Astrocyte (in vitro differentiated cells and primary cell): ENCODE measurements around the gene KLF18. TPM values are rescaled to one million over a fixed set of nuclear protein-coding genes. Genes with fewer than 3 reads are reported as not detected.

ENCODE experiments used
- DNase-seq: peaks from one replicate; pipeline ENCODE4 v3.0.0-alpha.2; 2010; ENCODE audit warnings: low read depth
- FAIRE-seq: peaks from 2 replicates; lab custom pipeline; 2011; peaks lifted over from hg19 to GRCh38; lab: Jason Lieb, UNC
- H2AFZ ChIP-seq: 2 replicates; pipeline ENCODE4 v1.6.0; 2012; ENCODE audit warnings: low read depth, low read length, inconsistent platforms
- H3K27ac ChIP-seq: 2 replicates; pipeline ENCODE4 v1.5.1; 2011; ENCODE audit warnings: low read depth, low read length, inconsistent platforms
- H3K27me3 ChIP-seq: 2 replicates; pipeline ENCODE4 v1.6.0; 2011; ENCODE audit warnings: low read length, inconsistent platforms; ENCODE audit not compliant: insufficient read depth
- H3K36me3 ChIP-seq: 2 replicates; pipeline ENCODE4 v1.5.1; 2011; ENCODE audit warnings: low read length, inconsistent platforms; ENCODE audit not compliant: insufficient read depth
- H3K4me1 ChIP-seq: 2 replicates; pipeline ENCODE4 v1.5.1; 2011; ENCODE audit warnings: low read length, inconsistent platforms; ENCODE audit not compliant: insufficient read depth
- H3K4me2 ChIP-seq: 2 replicates; pipeline ENCODE4 v1.6.0; 2012; ENCODE audit warnings: low read length, inconsistent platforms
- H3K4me3 ChIP-seq: 2 replicates; pipeline ENCODE4 v1.5.1; 2011; ENCODE audit warnings: low read depth, mild to moderate bottlenecking, low read length, inconsistent platforms; ENCODE audit not compliant: insufficient read depth
- H3K79me2 ChIP-seq: 2 replicates; pipeline ENCODE4 v1.6.0; 2012; ENCODE audit warnings: mild to moderate bottlenecking, low read length, inconsistent platforms; ENCODE audit not compliant: insufficient read depth
- H3K9ac ChIP-seq: 2 replicates; pipeline ENCODE4 v1.6.0; 2012; ENCODE audit warnings: mild to moderate bottlenecking, low read length, inconsistent platforms
- H3K9me3 ChIP-seq: 2 replicates; pipeline ENCODE4 v1.5.1; 2012; ENCODE audit warnings: low read depth, mild to moderate bottlenecking, low read length, inconsistent platforms; ENCODE audit not compliant: insufficient read depth
- H4K20me1 ChIP-seq: 2 replicates; pipeline ENCODE4 v1.6.0; 2012; ENCODE audit warnings: low read length, inconsistent platforms; ENCODE audit not compliant: insufficient read depth
- H3K27ac Mint-ChIP-seq: one replicate; pipeline ENCODE4 v1.8.0; 2021; ENCODE audit warnings: mild to moderate bottlenecking, mixed read lengths; ENCODE audit not compliant: unreplicated experiment
- H3K27me3 Mint-ChIP-seq: one replicate; pipeline ENCODE4 v1.8.0; 2021; ENCODE audit warnings: low read depth, mixed read lengths; ENCODE audit not compliant: unreplicated experiment
- H3K36me3 Mint-ChIP-seq: one replicate; pipeline ENCODE4 v1.8.0; 2021; ENCODE audit warnings: low read depth, mixed read lengths; ENCODE audit not compliant: unreplicated experiment
- H3K4me1 Mint-ChIP-seq: one replicate; pipeline ENCODE4 v1.8.0; 2021; ENCODE audit warnings: low read depth, mixed read lengths; ENCODE audit not compliant: unreplicated experiment
- H3K4me3 Mint-ChIP-seq: one replicate; pipeline ENCODE4 v1.8.0; 2021; ENCODE audit warnings: mild to moderate bottlenecking, moderate library complexity, mixed read lengths; ENCODE audit not compliant: unreplicated experiment
- H3K9me3 Mint-ChIP-seq: one replicate; pipeline ENCODE4 v1.8.0; 2021; ENCODE audit warnings: mild to moderate bottlenecking, mixed read lengths; ENCODE audit not compliant: unreplicated experiment
- CTCF ChIP-seq: IDR thresholded peaks from 2 replicates; pipeline ENCODE4 v1.5.1; 2011; ENCODE audit warnings: low read depth, mild to moderate bottlenecking, inconsistent platforms, low read length, moderate library complexity; ENCODE audit not compliant: insufficient read depth
- EZH2 ChIP-seq: IDR thresholded peaks from 2 replicates; pipeline ENCODE4 v1.6.1; 2012; ENCODE audit warnings: mild to moderate bottlenecking, low read length, inconsistent platforms; ENCODE audit not compliant: insufficient read depth
- total RNA-seq: library from RNA; stranded (reverse); gene quantifications from 2 replicates; pipeline ENCODE4 v1.2.1, GENCODE V29; 2021

KLF18 gene
- total RNA-seq, 1 donor from 2014 or later, result not detected

GRCh38 chr1:44113095-44113609 lies 28.3 kb downstream of the KLF18 start:
- Mint-ChIP-seq H3K4me3 (no peak overlapping the region), H3K36me3 (no peaks in the 10 kb centered on the region), H3K27ac (no peak overlapping the region), H3K27me3 (peaks cover 4% of the 10 kb centered on the region), H3K4me1 (peaks cover 10% of the 10 kb centered on the region), H3K9me3 (peaks cover 3% of the 10 kb centered on the region)
- Histone ChIP-seq H3K36me3 (no peaks in the 10 kb centered on the region), H3K79me2 (no peaks in the 10 kb centered on the region), H3K4me2 (no peak overlapping the region), H2AFZ (no peak overlapping the region), H3K9me3 (no peaks in the 10 kb centered on the region), H3K27me3 (peaks cover 3% of the 10 kb centered on the region), H3K9ac (no peak overlapping the region), H4K20me1 (no peaks in the 10 kb centered on the region), H3K4me3 (no peak overlapping the region), H3K27ac (no peak overlapping the region), H3K4me1 (peaks cover under 1% of the 10 kb centered on the region)
- DNase-seq, result no peak
- no peak for FAIRE-seq
- TF ChIP-seq CTCF, result no peak
- no peak for TF ChIP-seq EZH2

- peak; percentile 9 for DNase-seq
- Histone ChIP-seq H4K20me1 (no peaks in the 10 kb centered on the region), H3K27me3 (peaks cover 3% of the 10 kb centered on the region), H3K79me2 (no peaks in the 10 kb centered on the region), H3K27ac (no peak overlapping the region), H3K4me1 (peaks cover 3% of the 10 kb centered on the region), H3K9me3 (no peaks in the 10 kb centered on the region), H3K4me3 (no peak overlapping the region), H3K4me2 (no peak overlapping the region), H3K9ac (no peak overlapping the region), H3K36me3 (no peaks in the 10 kb centered on the region), H2AFZ (no peak overlapping the region)
- Mint-ChIP-seq H3K9me3 (peaks cover 3% of the 10 kb centered on the region), H3K27ac (no peak overlapping the region), H3K27me3 (peaks cover 4% of the 10 kb centered on the region), H3K36me3 (no peaks in the 10 kb centered on the region), H3K4me3 (no peak overlapping the region), H3K4me1 (peaks cover 14% of the 10 kb centered on the region)
- FAIRE-seq, result no peak
- TF ChIP-seq CTCF (no peak), EZH2 (no peak)
Measured at GRCh38 chr1:44112486-44112885, 28.9 kb downstream of the KLF18 start.

- H3K9me3 ChIP-seq, result no peaks in the 10 kb centered on the region
- H3K4me1 ChIP-seq, result peaks cover 3% of the 10 kb centered on the region
- Mint-ChIP-seq H3K27me3 (peaks cover 4% of the 10 kb centered on the region), H3K4me3 (no peak overlapping the region), H3K9me3 (peaks cover 3% of the 10 kb centered on the region), H3K27ac (no peak overlapping the region), H3K36me3 (no peaks in the 10 kb centered on the region), H3K4me1 (peaks cover 14% of the 10 kb centered on the region)
- peaks cover 3% of the 10 kb centered on the region for H3K27me3 ChIP-seq
- no peak overlapping the region for H3K4me2 ChIP-seq
- no peak overlapping the region for H2AFZ ChIP-seq
- TF ChIP-seq EZH2 (no peak), CTCF (no peak)
- H3K27ac ChIP-seq, result no peak overlapping the region
- H3K4me3 ChIP-seq, result no peak overlapping the region
- no peak for DNase-seq
- no peaks in the 10 kb centered on the region for H3K36me3 ChIP-seq
- no peak overlapping the region for H3K9ac ChIP-seq
- no peaks in the 10 kb centered on the region for H4K20me1 ChIP-seq
- no peak for FAIRE-seq
- H3K79me2 ChIP-seq, result no peaks in the 10 kb centered on the region
Measured at GRCh38 chr1:44111861-44112260, 29.6 kb downstream of the KLF18 start.
